ENCODE measurements around the gene ZNF345. TPM values are rescaled to one million over a fixed set of nuclear protein-coding genes. Genes with fewer than 3 reads are reported as not detected.

The ZNF345 gene
- total RNA-seq, result 10 to 100 TPM in 2 of 3 donors, 1 to 10 TPM in 1; 7.1 to 19.5 (median 10.0) TPM
- 16.3 TPM for total RNA-seq (2013)

GRCh38 chr19:36850559-36851442 lies at the start of gene ZNF345:
TSS of gene ZNF345 (plus strand) at chr19:36850876. CDS start at chr19:36876831, 25,955 bp downstream.
- Mint-ChIP-seq H3K9me3 (peaks cover 3 to 5% of the 10 kb centered on the region in 2 donors), H3K27ac (no peak within 1 kb of the TSS), H3K4me3 (no peak within 1 kb of the TSS), H3K36me3 (peaks cover 14% of the 10 kb centered on the region), H3K4me1 (peaks cover 0 to 10% of the 10 kb centered on the region in 2 donors), H3K27me3 (ENCODE audit: low read depth in 2 of 2) (no peaks in the 10 kb centered on the region)
- Histone ChIP-seq H3K36me3 (ENCODE audit: control insufficient read depth, insufficient read depth, low read length) (peaks cover 20% of the 10 kb centered on the region), H3K27me3 (ENCODE audit: control insufficient read depth, insufficient read depth, low read length) (no peaks in the 10 kb centered on the region), H3K4me3 (ENCODE audit: low read length) (peak within 1 kb of the TSS; percentile 62), H3K27ac (ENCODE audit: low read length) (peak within 1 kb of the TSS; percentile 85), H3K9me3 (ENCODE audit: control insufficient read depth, insufficient read depth, low read length) (no peaks in the 10 kb centered on the region), H3K4me1 (ENCODE audit: control insufficient read depth, insufficient read depth, low read length) (peaks cover 23% of the 10 kb centered on the region)
- TF ChIP-seq CTCF (IDR thresholded peaks at IDR 0.05), result no peak
- intact Hi-C loops (cut with micrococcal nuclease), result loop anchor here (1.0 to 2.0 kb wide), 5 partner anchors 12 to 472 kb away; partner anchors contain the start of genes ZFP14, ZNF260, ZNF568 and ZNF790
- DNase-seq, result peak; percentile 73 to 94
- WGBS (ENCODE audit: insufficient coverage), result under 1% methylated on average over 43 of the region's 43 CpGs
- ATAC-seq, result peak; percentile 79 to 94 (median 85)

GRCh38 chr19:36805364-36805763 lies 45.3 kb upstream of the ZNF345 start:
- no peaks in the 10 kb centered on the region for H3K27me3 Mint-ChIP-seq (ENCODE audit: low read depth in 2 of 2)
- 88% methylated on average over 1 of the region's 1 CpG for WGBS (ENCODE audit: insufficient coverage)

GRCh38 chr19:36807029-36807428 lies 43.6 kb upstream of the ZNF345 start:
- ATAC-seq, result no peak

More at GRCh38 chr19:36805364-36805763, 45.3 kb upstream of the ZNF345 start:
- H3K4me3 Mint-ChIP-seq, result no peak overlapping the region
- peaks cover 10 to 12% of the 10 kb centered on the region in 2 donors for H3K9me3 Mint-ChIP-seq
- ATAC-seq (no peak), DNase-seq (no peak)
- peaks cover 30% of the 10 kb centered on the region for H3K36me3 Mint-ChIP-seq
- no peaks in the 10 kb centered on the region for H3K4me1 Mint-ChIP-seq
- H3K9me3 ChIP-seq (ENCODE audit: control insufficient read depth, insufficient read depth, low read length), result peaks cover 34% of the 10 kb centered on the region
- no peak overlapping the region for H3K4me3 ChIP-seq (ENCODE audit: low read length)
- H3K36me3 ChIP-seq (ENCODE audit: control insufficient read depth, insufficient read depth, low read length), result peaks cover 3% of the 10 kb centered on the region
- H3K27ac Mint-ChIP-seq, result no peak overlapping the region
- H3K27me3 ChIP-seq (ENCODE audit: control insufficient read depth, insufficient read depth, low read length), result no peaks in the 10 kb centered on the region
- no peak overlapping the region for H3K27ac ChIP-seq (ENCODE audit: low read length)
- H3K4me1 ChIP-seq (ENCODE audit: control insufficient read depth, insufficient read depth, low read length), result no peaks in the 10 kb centered on the region
- intact Hi-C loops (cut with micrococcal nuclease), result no loop called here
- no peak for TF ChIP-seq CTCF (IDR thresholded peaks at IDR 0.05)

More at GRCh38 chr19:36807029-36807428, 43.6 kb upstream of the ZNF345 start:
- intact Hi-C loops (cut with micrococcal nuclease), result no loop called here
- H3K27ac Mint-ChIP-seq, result no peak overlapping the region
- no peak overlapping the region for H3K27ac ChIP-seq (ENCODE audit: low read length)
- peaks cover 31% of the 10 kb centered on the region for H3K9me3 ChIP-seq (ENCODE audit: control insufficient read depth, insufficient read depth, low read length)
- no peak overlapping the region for H3K4me3 ChIP-seq (ENCODE audit: low read length)
- no peak for DNase-seq
- peaks cover 46% of the 10 kb centered on the region for H3K36me3 Mint-ChIP-seq
- H3K27me3 Mint-ChIP-seq (ENCODE audit: low read depth in 2 of 2), result no peaks in the 10 kb centered on the region
- no peaks in the 10 kb centered on the region for H3K4me1 ChIP-seq (ENCODE audit: control insufficient read depth, insufficient read depth, low read length)
- TF ChIP-seq CTCF (IDR thresholded peaks at IDR 0.05), result no peak
- H3K4me3 Mint-ChIP-seq, result no peak overlapping the region
- H3K27me3 ChIP-seq (ENCODE audit: control insufficient read depth, insufficient read depth, low read length), result no peaks in the 10 kb centered on the region
- peaks cover 3% of the 10 kb centered on the region for H3K36me3 ChIP-seq (ENCODE audit: control insufficient read depth, insufficient read depth, low read length)
- H3K4me1 Mint-ChIP-seq, result no peaks in the 10 kb centered on the region
- H3K9me3 Mint-ChIP-seq, result peaks cover 12 to 15% of the 10 kb centered on the region in 2 donors

Measured in natural killer cell (primary cell).